Astrocyte (in vitro differentiated cells and primary cell): ENCODE data around the gene GDPD4. TPM values are rescaled to one million over a fixed set of nuclear protein-coding genes. Genes with fewer than 3 reads are reported as not detected.

ENCODE experiments used
- DNase-seq: peaks from one replicate; pipeline ENCODE4 v3.0.0-alpha.2; 2010; ENCODE audit warnings: low read depth
- FAIRE-seq: peaks from 2 replicates; lab custom pipeline; 2011; peaks lifted over from hg19 to GRCh38; lab: Jason Lieb, UNC
- H2AFZ ChIP-seq: 2 replicates; pipeline ENCODE4 v1.6.0; 2012; ENCODE audit warnings: low read depth, low read length, inconsistent platforms
- H3K27ac ChIP-seq: 2 replicates; pipeline ENCODE4 v1.5.1; 2011; ENCODE audit warnings: low read depth, low read length, inconsistent platforms
- H3K27me3 ChIP-seq: 2 replicates; pipeline ENCODE4 v1.6.0; 2011; ENCODE audit warnings: low read length, inconsistent platforms; ENCODE audit not compliant: insufficient read depth
- H3K36me3 ChIP-seq: 2 replicates; pipeline ENCODE4 v1.5.1; 2011; ENCODE audit warnings: low read length, inconsistent platforms; ENCODE audit not compliant: insufficient read depth
- H3K4me1 ChIP-seq: 2 replicates; pipeline ENCODE4 v1.5.1; 2011; ENCODE audit warnings: low read length, inconsistent platforms; ENCODE audit not compliant: insufficient read depth
- H3K4me2 ChIP-seq: 2 replicates; pipeline ENCODE4 v1.6.0; 2012; ENCODE audit warnings: low read length, inconsistent platforms
- H3K4me3 ChIP-seq: 2 replicates; pipeline ENCODE4 v1.5.1; 2011; ENCODE audit warnings: low read depth, mild to moderate bottlenecking, low read length, inconsistent platforms; ENCODE audit not compliant: insufficient read depth
- H3K79me2 ChIP-seq: 2 replicates; pipeline ENCODE4 v1.6.0; 2012; ENCODE audit warnings: mild to moderate bottlenecking, low read length, inconsistent platforms; ENCODE audit not compliant: insufficient read depth
- H3K9ac ChIP-seq: 2 replicates; pipeline ENCODE4 v1.6.0; 2012; ENCODE audit warnings: mild to moderate bottlenecking, low read length, inconsistent platforms
- H3K9me3 ChIP-seq: 2 replicates; pipeline ENCODE4 v1.5.1; 2012; ENCODE audit warnings: low read depth, mild to moderate bottlenecking, low read length, inconsistent platforms; ENCODE audit not compliant: insufficient read depth
- H4K20me1 ChIP-seq: 2 replicates; pipeline ENCODE4 v1.6.0; 2012; ENCODE audit warnings: low read length, inconsistent platforms; ENCODE audit not compliant: insufficient read depth
- H3K27ac Mint-ChIP-seq: one replicate; pipeline ENCODE4 v1.8.0; 2021; ENCODE audit warnings: mild to moderate bottlenecking, mixed read lengths; ENCODE audit not compliant: unreplicated experiment
- H3K27me3 Mint-ChIP-seq: one replicate; pipeline ENCODE4 v1.8.0; 2021; ENCODE audit warnings: low read depth, mixed read lengths; ENCODE audit not compliant: unreplicated experiment
- H3K36me3 Mint-ChIP-seq: one replicate; pipeline ENCODE4 v1.8.0; 2021; ENCODE audit warnings: low read depth, mixed read lengths; ENCODE audit not compliant: unreplicated experiment
- H3K4me1 Mint-ChIP-seq: one replicate; pipeline ENCODE4 v1.8.0; 2021; ENCODE audit warnings: low read depth, mixed read lengths; ENCODE audit not compliant: unreplicated experiment
- H3K4me3 Mint-ChIP-seq: one replicate; pipeline ENCODE4 v1.8.0; 2021; ENCODE audit warnings: mild to moderate bottlenecking, moderate library complexity, mixed read lengths; ENCODE audit not compliant: unreplicated experiment
- H3K9me3 Mint-ChIP-seq: one replicate; pipeline ENCODE4 v1.8.0; 2021; ENCODE audit warnings: mild to moderate bottlenecking, mixed read lengths; ENCODE audit not compliant: unreplicated experiment
- EZH2 ChIP-seq: IDR thresholded peaks from 2 replicates; pipeline ENCODE4 v1.6.1; 2012; ENCODE audit warnings: mild to moderate bottlenecking, low read length, inconsistent platforms; ENCODE audit not compliant: insufficient read depth
- total RNA-seq: library from RNA; stranded (reverse); gene quantifications from 2 replicates; pipeline ENCODE4 v1.2.1, GENCODE V29; 2021
- TF ChIP-seq, protein P1 (sequence below): IDR thresholded peaks from 2 replicates; pipeline ENCODE4 v1.5.1; 2011; ENCODE audit warnings: low read depth, mild to moderate bottlenecking, inconsistent platforms, low read length, moderate library complexity; ENCODE audit not compliant: insufficient read depth

Gene GDPD4
- total RNA-seq, 1 donor from 2014 or later = not detected

DNA sequence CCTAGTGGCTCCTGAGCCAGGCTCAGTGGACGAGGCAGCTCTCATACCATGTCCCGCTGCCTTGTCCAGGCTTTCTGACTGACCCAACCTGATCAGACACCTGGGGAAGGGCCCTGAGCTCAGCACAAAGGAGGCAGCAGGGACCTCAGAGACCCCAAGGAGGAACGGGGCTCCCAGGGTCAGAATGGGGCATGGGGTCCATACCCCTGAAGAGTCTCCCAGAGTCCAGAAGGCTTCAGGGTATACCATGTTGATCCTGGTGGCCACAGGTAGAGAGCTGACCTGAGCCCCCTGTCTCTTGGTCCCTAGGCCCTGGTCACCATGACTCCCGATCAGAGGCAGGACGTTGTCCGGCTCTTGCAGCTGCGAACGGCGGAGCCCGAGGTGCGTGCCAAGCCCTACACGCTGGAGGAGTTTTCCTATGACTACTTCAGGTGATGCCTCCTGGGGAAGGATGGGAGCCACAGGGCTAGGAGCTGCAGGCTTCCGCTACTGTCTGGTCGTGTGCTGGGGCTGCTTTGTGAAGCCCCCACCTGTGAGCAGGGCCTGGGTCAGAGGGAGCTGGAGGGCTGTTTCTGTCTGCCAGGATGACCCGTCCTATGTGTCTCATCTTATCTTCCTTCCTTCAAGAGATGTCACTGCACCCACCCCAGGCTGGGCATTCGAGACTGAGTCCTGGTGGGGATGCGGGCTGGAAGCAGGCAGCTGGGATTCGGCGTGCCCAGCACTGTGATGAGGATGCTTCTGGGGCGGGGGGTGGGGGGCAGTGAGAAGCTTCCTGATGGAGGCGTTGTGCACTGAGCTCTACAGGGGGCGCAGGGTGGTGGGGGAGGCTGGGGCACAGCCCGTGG, 99.3 kb downstream of the GDPD4 start:
- Histone ChIP-seq H3K9ac (no peak overlapping the region), H3K4me2 (no peak overlapping the region), H3K27ac (no peak overlapping the region), H2AFZ (no peak overlapping the region), H3K9me3 (no peaks in the 10 kb centered on the region), H3K79me2 (no peaks in the 10 kb centered on the region), H3K4me3 (no peak overlapping the region), H3K27me3 (no peaks in the 10 kb centered on the region), H3K4me1 (no peaks in the 10 kb centered on the region), H4K20me1 (no peaks in the 10 kb centered on the region), H3K36me3 (no peaks in the 10 kb centered on the region)
- Mint-ChIP-seq H3K27ac (no peak overlapping the region), H3K9me3 (no peaks in the 10 kb centered on the region), H3K27me3 (peaks cover 49% of the 10 kb centered on the region), H3K36me3 (peaks cover 4% of the 10 kb centered on the region), H3K4me3 (no peak overlapping the region), H3K4me1 (no peaks in the 10 kb centered on the region)
- FAIRE-seq (no peak), DNase-seq (no peak)
- TF ChIP-seq, protein P1, sequence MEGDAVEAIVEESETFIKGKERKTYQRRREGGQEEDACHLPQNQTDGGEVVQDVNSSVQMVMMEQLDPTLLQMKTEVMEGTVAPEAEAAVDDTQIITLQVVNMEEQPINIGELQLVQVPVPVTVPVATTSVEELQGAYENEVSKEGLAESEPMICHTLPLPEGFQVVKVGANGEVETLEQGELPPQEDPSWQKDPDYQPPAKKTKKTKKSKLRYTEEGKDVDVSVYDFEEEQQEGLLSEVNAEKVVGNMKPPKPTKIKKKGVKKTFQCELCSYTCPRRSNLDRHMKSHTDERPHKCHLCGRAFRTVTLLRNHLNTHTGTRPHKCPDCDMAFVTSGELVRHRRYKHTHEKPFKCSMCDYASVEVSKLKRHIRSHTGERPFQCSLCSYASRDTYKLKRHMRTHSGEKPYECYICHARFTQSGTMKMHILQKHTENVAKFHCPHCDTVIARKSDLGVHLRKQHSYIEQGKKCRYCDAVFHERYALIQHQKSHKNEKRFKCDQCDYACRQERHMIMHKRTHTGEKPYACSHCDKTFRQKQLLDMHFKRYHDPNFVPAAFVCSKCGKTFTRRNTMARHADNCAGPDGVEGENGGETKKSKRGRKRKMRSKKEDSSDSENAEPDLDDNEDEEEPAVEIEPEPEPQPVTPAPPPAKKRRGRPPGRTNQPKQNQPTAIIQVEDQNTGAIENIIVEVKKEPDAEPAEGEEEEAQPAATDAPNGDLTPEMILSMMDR = no peak
- no peak for TF ChIP-seq EZH2

DNA sequence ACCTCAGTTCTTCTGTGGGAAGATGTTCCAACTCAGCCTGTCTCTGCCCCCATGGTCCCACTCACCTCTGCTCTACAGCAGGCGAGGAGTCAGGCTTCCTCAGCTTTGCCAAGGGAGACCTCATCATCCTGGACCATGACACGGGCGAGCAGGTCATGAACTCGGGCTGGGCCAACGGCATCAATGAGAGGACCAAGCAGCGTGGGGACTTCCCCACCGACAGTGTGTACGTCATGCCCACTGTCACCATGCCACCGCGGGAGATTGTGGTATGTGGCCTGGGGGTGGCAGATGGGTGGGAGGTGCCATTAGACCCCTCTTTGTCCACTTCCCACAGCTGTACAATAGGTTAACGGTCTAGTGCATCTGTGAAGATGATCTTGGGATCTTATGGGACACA, 100.1 kb downstream of the GDPD4 start:
- no peak overlapping the region for H3K4me3 Mint-ChIP-seq
- FAIRE-seq = no peak
- no peaks in the 10 kb centered on the region for H3K27me3 ChIP-seq

More for the DNA sequence above, 100.1 kb downstream of the GDPD4 start:
- Histone ChIP-seq H3K4me1 (no peaks in the 10 kb centered on the region), H2AFZ (no peak overlapping the region), H3K36me3 (no peaks in the 10 kb centered on the region), H4K20me1 (no peaks in the 10 kb centered on the region), H3K79me2 (no peaks in the 10 kb centered on the region), H3K4me3 (no peak overlapping the region), H3K4me2 (no peak overlapping the region), H3K9me3 (no peaks in the 10 kb centered on the region), H3K27ac (no peak overlapping the region), H3K9ac (no peak overlapping the region)
- Mint-ChIP-seq H3K36me3 (peaks cover 4% of the 10 kb centered on the region), H3K4me1 (no peaks in the 10 kb centered on the region), H3K9me3 (no peaks in the 10 kb centered on the region), H3K27me3 (peaks cover 44% of the 10 kb centered on the region), H3K27ac (no peak overlapping the region)
- no peak for DNase-seq
- TF ChIP-seq, protein P1 = no peak
- no peak for TF ChIP-seq EZH2
